ENCODE data around the gene HSD17B3. TPM values are rescaled to one million over a fixed set of nuclear protein-coding genes. Genes with fewer than 3 reads are reported as not detected.
A peak's percentile ranks its signal among the peaks of the same experiment; 100 is the strongest.

HSD17B3 gene
- total and polyA plus RNA-seq, 10 of the 15 experiments (the other 5 are each of a cell fraction or from before 2014, with no cell fraction given) = not detected

- TF ChIP-seq ZBTB4 (CRISPR knock-in tag; IDR thresholded peaks at IDR 0.05) = no peak
- TF ChIP-seq ZNF24 (IDR thresholded peaks at IDR 0.05) = 0 out of 2 replicates have a peak, but pooled peaks have one; percentile 18
- TF ChIP-seq, protein P1, sequence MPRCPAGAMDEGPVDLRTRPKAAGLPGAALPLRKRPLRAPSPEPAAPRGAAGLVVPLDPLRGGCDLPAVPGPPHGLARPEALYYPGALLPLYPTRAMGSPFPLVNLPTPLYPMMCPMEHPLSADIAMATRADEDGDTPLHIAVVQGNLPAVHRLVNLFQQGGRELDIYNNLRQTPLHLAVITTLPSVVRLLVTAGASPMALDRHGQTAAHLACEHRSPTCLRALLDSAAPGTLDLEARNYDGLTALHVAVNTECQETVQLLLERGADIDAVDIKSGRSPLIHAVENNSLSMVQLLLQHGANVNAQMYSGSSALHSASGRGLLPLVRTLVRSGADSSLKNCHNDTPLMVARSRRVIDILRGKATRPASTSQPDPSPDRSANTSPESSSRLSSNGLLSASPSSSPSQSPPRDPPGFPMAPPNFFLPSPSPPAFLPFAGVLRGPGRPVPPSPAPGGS (IDR thresholded peaks at IDR 0.05; ENCODE audit: borderline replicate concordance, insufficient read depth, low read depth, low read length, poor library complexity, severe bottlenecking) = no peak
- peak; percentile 84; the same call in 1 of the 2 replicates for TF ChIP-seq GATAD2B (conservative IDR thresholded peaks at IDR 0.05; ENCODE audit: low read depth)
- no peak for TF ChIP-seq SUPT20H (IDR thresholded peaks at IDR 0.05; ENCODE audit: borderline replicate concordance, control insufficient read depth, low read depth, low read length)
- TF ChIP-seq ATF2 (IDR thresholded peaks at IDR 0.05; ENCODE audit: low read length) = peak; percentile 37; the same call in 1 of the 2 replicates
- no peak for TF ChIP-seq BCLAF1 (IDR thresholded peaks at IDR 0.05)
- peak; percentile 92; the same call in 1 of the 2 replicates for TF ChIP-seq EZH2 (IDR thresholded peaks at IDR 0.05; ENCODE audit: borderline replicate concordance, control insufficient read depth, low read depth, low read length)
- no peak for TF ChIP-seq RCOR1 (conservative IDR thresholded peaks at IDR 0.05; ENCODE audit: low read depth, low read length)
- no peak for TF ChIP-seq HDGF (IDR thresholded peaks at IDR 0.05)
- no peak for TF ChIP-seq HDAC6 (IDR thresholded peaks at IDR 0.05; ENCODE audit: unreplicated experiment)
- peak; percentile 74; the same call in 1 of the 2 replicates for TF ChIP-seq BCL11A (IDR thresholded peaks at IDR 0.05; ENCODE audit: low read depth, low read length)
- no peak for TF ChIP-seq SREBF2 (IDR thresholded peaks at IDR 0.05; ENCODE audit: low read length)
- TF ChIP-seq ATF7 (IDR thresholded peaks at IDR 0.05; ENCODE audit: low read depth) = peak; percentile 86; the same call in 1 of the 2 replicates
- no peak for TF ChIP-seq CTCF (IDR thresholded peaks at IDR 0.05 in 2 of 3, conservative IDR thresholded peaks at IDR 0.05 in 1 of 3; ENCODE audit: control insufficient read depth in 2 of 3, extremely low read depth in 1 of 3, insufficient read depth in 1 of 3, low read depth in 3 of 3, low read length in 3 of 3)
- TF ChIP-seq MYB (IDR thresholded peaks at IDR 0.05; ENCODE audit: borderline replicate concordance, low read depth, low read length) = no peak
- no peak for TF ChIP-seq FOS (IDR thresholded peaks at IDR 0.05; ENCODE audit: borderline replicate concordance, extremely low read depth, insufficient read length)
- no peak for TF ChIP-seq WRNIP1 (IDR thresholded peaks at IDR 0.05; ENCODE audit: borderline replicate concordance, low read depth, low read length)
- peak; percentile 92 for TF ChIP-seq EED (IDR thresholded peaks at IDR 0.05; ENCODE audit: low read depth)
Measured at GRCh38 chr9:96241391-96241809, 60.6 kb downstream of the HSD17B3 start (continued).
